ENCODE data around the gene DCC.

DNA sequence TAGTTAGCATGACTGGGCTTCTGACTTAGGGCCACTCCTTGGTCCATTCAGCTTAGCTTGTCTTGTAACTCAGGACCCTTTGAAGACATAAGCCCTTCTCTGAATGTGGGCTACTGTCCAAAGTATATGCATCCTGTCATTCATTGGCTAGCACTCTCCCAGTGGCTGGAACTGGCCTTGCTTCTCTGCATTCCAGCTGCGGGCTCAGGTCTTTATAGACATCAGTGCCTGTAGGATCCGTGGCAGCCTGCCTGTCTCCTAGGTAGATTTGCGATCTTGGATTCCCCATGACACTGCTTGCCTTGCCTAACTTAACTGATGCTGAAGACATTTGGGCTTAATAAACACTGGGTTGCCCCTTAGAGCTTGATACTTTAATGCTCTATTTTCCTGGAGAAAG, 170.1 kb downstream of the DCC start:
- TF ChIP-seq, protein P1, sequence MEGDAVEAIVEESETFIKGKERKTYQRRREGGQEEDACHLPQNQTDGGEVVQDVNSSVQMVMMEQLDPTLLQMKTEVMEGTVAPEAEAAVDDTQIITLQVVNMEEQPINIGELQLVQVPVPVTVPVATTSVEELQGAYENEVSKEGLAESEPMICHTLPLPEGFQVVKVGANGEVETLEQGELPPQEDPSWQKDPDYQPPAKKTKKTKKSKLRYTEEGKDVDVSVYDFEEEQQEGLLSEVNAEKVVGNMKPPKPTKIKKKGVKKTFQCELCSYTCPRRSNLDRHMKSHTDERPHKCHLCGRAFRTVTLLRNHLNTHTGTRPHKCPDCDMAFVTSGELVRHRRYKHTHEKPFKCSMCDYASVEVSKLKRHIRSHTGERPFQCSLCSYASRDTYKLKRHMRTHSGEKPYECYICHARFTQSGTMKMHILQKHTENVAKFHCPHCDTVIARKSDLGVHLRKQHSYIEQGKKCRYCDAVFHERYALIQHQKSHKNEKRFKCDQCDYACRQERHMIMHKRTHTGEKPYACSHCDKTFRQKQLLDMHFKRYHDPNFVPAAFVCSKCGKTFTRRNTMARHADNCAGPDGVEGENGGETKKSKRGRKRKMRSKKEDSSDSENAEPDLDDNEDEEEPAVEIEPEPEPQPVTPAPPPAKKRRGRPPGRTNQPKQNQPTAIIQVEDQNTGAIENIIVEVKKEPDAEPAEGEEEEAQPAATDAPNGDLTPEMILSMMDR (conservative IDR thresholded peaks at IDR 0.05): no peak
- TF ChIP-seq EZH2 (IDR thresholded peaks at IDR 0.05; ENCODE audit: low read depth): no peak

All from PC-9 (cell line).